GM10248 (cell line): ENCODE results near the gene CAMTA1.

ENCODE experiments used
- CTCF ChIA-PET: fragments of 300-600 bp; sonication (Branson Sonifier 250); formaldehyde crosslinking; extraction: SDS; loops from one replicate; lab custom pipeline; 2021; ENCODE audit warnings: antibody characterized with exemption; lab: Yijun Ruan, JAX
- POLR2A ChIA-PET: fragments of 350-650 bp; sonication (Branson Sonifier 250); formaldehyde crosslinking; extraction: SDS; loops from one replicate; lab custom pipeline; 2020; ENCODE audit warnings: antibody characterized with exemption; lab: Yijun Ruan, JAX
- DNase-seq: peaks from one replicate; pipeline ENCODE4 v3.0.0; 2012; ENCODE audit errors: extremely low spot score
- TF ChIP-seq, protein P1 (sequence below): IDR thresholded peaks from 2 replicates; pipeline ENCODE4 v1.5.1; 2012; ENCODE audit warnings: mild to moderate bottlenecking, low read depth; ENCODE audit errors: extremely low read depth, missing control alignments, control extremely low read depth

The CAMTA1 gene

DNA sequence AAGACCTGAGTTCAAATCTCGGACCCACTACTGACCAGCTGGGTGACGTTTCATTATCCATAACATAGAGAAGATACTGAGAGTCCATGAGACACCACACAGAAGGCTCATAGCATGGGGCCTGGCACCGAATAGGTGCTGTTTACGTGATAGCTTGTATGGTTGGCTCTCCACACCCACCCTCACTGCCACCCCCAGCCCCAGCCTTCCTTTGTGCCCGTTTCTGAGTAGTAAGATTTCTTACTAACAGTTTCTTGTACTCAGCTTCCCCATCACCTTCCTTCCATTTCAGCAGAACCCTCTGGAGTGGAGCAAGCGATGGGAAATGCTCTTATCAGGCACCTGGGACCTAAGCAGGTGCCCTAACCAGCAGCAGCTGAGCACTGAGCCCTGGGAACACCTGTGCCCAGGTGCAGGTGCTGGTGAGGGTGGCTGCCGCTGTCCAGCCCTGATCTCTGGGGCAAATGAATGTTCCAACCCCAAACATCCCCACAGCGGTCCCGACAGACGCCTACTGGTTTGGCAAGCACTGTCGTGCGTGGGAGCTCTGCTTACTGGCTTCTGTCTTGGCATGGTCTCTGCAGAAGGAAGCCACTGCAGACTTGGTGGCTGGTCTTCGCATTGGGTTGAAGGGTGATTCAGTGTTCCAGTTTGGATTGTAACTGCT, 225.4 kb downstream of the CAMTA1 start:
- TF ChIP-seq, protein P1, sequence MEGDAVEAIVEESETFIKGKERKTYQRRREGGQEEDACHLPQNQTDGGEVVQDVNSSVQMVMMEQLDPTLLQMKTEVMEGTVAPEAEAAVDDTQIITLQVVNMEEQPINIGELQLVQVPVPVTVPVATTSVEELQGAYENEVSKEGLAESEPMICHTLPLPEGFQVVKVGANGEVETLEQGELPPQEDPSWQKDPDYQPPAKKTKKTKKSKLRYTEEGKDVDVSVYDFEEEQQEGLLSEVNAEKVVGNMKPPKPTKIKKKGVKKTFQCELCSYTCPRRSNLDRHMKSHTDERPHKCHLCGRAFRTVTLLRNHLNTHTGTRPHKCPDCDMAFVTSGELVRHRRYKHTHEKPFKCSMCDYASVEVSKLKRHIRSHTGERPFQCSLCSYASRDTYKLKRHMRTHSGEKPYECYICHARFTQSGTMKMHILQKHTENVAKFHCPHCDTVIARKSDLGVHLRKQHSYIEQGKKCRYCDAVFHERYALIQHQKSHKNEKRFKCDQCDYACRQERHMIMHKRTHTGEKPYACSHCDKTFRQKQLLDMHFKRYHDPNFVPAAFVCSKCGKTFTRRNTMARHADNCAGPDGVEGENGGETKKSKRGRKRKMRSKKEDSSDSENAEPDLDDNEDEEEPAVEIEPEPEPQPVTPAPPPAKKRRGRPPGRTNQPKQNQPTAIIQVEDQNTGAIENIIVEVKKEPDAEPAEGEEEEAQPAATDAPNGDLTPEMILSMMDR = no peak
- DNase-seq = no peak
- POLR2A ChIA-PET = no interaction called here
- CTCF ChIA-PET = interaction anchor here (1.4 kb wide), 1 partner anchor 15 kb away, joined by 4 read pairs; no protein-coding TSS in a partner anchor

DNA sequence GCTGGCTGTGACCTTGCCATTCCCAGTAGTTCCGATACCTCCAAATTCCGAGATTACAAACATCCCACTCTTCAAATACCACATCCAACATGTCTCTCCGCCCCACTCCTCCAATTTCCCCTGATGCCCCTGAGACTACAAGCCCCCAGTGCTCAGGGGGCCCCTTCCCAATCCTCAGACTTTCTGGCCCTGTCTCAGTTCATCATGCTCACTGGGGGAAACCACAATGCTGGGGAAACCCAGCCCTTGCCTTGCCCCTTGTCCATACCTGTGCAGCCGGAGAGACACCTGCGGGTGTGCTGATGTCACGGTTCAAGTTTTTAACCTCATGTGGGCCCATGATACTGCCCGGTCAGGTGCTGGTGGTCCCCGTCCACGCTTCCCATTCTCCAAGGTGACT, 226.6 kb downstream of the CAMTA1 start:
- DNase-seq = no peak
- POLR2A ChIA-PET = no interaction called here
- CTCF ChIA-PET = no interaction called here
- TF ChIP-seq, protein P1 = no peak

DNA sequence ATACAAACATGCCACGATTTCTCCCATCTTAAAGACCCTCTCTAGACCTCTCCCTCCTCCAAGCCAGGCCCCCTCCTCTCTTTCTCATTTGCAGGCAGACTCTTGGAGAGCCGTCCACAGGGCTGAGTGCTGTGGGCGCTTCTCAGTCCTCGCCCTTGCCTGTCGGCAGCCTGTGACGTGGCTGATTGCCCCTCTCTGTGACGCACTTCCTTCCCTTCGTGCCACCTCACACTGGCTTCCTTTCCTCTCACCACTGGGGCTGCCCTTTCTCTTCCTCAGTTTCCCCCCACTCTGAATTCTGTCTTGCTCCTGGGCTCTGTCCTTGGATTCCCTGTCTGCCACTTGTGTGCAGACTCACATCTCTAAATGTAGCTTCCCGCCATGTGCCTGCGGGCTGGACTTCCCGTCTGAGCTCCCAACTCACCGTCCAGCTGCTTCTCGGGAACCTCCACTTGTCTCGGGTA, 227.2 kb downstream of the CAMTA1 start:
- TF ChIP-seq, protein P1 = no peak
- POLR2A ChIA-PET = no interaction called here
- no peak for DNase-seq
- CTCF ChIA-PET = no interaction called here

DNA sequence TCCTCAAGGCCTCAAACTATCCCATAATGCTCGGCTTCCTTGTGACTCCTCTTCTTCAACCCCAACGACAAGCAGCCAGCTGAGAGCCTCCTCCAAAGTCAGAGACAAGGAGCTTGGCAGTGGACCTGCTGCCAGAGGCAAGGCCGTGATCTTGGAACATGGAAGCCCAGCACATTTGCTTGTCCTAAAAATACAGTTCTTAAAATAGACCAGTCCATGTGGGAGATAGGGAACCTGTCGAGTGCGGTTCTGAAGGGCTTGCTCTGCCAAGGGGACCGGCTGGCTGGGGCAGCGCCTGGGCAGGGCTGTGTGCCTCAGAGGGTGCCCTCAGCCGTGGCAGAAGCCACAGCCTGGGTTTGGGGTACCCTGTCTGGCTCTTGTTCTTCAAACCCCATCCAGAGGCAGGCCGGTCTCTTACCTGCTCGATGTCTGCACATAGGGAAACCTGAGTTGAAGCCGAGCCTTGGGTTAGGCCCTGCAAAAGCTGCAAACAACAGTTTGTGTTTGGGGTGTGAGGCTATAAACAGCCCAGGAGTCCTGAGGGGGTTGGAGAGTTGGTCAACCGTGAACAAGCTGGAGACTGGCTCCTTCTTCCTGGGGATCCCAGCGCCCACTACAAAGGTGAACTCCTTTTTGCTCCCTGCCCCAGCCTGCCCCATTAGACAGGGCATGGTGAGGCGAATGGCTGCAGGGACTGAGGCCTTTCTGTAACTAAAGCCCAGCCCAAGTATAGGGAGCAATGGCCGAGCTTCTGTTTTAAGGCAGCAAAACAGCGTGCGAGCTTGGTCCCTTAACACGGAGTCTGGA, 228.8 kb downstream of the CAMTA1 start:
- ChIA-PET CTCF (interaction anchor here (1.4 kb wide), 1 partner anchor 28 kb away, joined by 4 read pairs; no protein-coding TSS in a partner anchor), POLR2A (no interaction called here)
- TF ChIP-seq, protein P1 = no peak
- DNase-seq = no peak

DNA sequence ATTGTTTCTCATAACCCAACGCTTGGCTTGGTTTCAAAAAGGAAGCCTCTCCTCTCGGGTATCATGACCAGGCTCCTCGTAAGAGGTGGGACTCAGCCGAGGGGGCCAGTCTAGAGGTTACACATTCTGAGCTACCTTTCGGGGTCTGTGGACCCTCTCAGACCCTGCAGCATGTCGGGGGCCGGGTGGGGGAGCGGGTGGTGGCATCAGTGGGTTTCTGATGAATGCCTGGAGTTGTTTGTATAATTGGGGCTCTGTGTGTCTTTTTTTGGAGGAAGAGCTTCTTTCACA, 229.3 kb downstream of the CAMTA1 start:
- ChIA-PET CTCF (interaction anchor here (1.4 kb wide), 1 partner anchor 28 kb away, joined by 4 read pairs; no protein-coding TSS in a partner anchor), POLR2A (no interaction called here)
- DNase-seq = no peak
- TF ChIP-seq, protein P1 = no peak

DNA sequence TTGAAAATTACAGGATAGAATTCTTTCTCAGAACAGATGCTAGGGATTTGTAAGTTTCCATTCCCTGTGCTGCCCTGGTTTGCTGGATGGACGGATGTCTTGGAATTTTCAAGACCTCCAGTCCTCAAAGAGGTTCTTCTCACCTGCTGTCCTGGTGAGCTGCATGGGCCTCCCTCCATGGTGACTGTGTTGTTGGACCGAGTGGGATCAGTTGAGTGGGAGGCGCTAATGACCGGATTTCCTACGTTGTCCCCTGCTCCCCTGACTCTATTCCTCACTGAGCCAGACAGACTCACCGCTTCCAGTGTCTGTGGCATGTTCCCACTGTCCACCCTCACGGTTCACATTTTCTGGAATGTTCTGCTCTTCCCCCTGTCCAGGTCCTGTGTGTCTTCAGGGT, 229.8 kb downstream of the CAMTA1 start:
- CTCF ChIA-PET = interaction anchor here (1.4 kb wide), 1 partner anchor 27 kb away, joined by 4 read pairs; no protein-coding TSS in a partner anchor

More for the DNA sequence above, 229.8 kb downstream of the CAMTA1 start:
- POLR2A ChIA-PET = no interaction called here
- no peak for DNase-seq
- TF ChIP-seq, protein P1 = no peak
